GM18873 (cell line): ENCODE measurements around the gene REX1BD.
"Not testable (repeated sequence)": the region's sequence is repeated elsewhere in the genome, so short reads cannot be mapped to it uniquely, and the experiment has no call there.

Experiments used
- ATAC-seq: cut with Tn5 transposase; IDR thresholded peaks from one replicate; pipeline ENCODE4 v1.9.1; 2021; ENCODE audit warnings: mild to moderate bottlenecking, moderate library complexity, moderate number of reproducible peaks; ENCODE audit not compliant: unreplicated experiment, low FRiP score

The REX1BD gene

GRCh38 chr19:18576383-18576782 lies 12.2 kb upstream of the REX1BD start:
- ATAC-seq, result no peak

- no peak for ATAC-seq
These were observed 11.2 kb upstream of the REX1BD start for GRCh38 chr19:18577365-18577914.

- ATAC-seq, result no peak
These were observed 8.3 kb upstream of the REX1BD start for GRCh38 chr19:18580311-18580710.

GRCh38 chr19:18586306-18586705 lies 2.3 kb upstream of the REX1BD start:
- ATAC-seq, result no peak

GRCh38 chr19:18587561-18587960 lies 1.0 kb upstream of the REX1BD start:
- ATAC-seq, result no peak

GRCh38 chr19:18587962-18588610 lies 512 bp upstream of the REX1BD start:
- ATAC-seq, result no peak

- ATAC-seq, result peak; percentile 26
These were observed 1.0 kb downstream of the REX1BD start for GRCh38 chr19:18589380-18590272.

GRCh38 chr19:18590273-18591272 lies 2.0 kb downstream of the REX1BD start:
- no peak for ATAC-seq

- no peak for ATAC-seq
These were observed 3.3 kb downstream of the REX1BD start for GRCh38 chr19:18591735-18592385.

- ATAC-seq, result not testable (repeated sequence)
These were observed 4.1 kb downstream of the REX1BD start for GRCh38 chr19:18592732-18593131.

- ATAC-seq, result no peak
These were observed 4.9 kb downstream of the REX1BD start for GRCh38 chr19:18593367-18594095.

- ATAC-seq, result no peak
These were observed 5.7 kb downstream of the REX1BD start for GRCh38 chr19:18594096-18594823.

GRCh38 chr19:18594824-18595373 lies 6.3 kb downstream of the REX1BD start:
- no peak for ATAC-seq

- no peak for ATAC-seq
These were observed 6.9 kb downstream of the REX1BD start for GRCh38 chr19:18595475-18595874.

- ATAC-seq, result no peak
These were observed 8.2 kb downstream of the REX1BD start for GRCh38 chr19:18596752-18597157.

- no peak for ATAC-seq
These were observed 9.4 kb downstream of the REX1BD start for GRCh38 chr19:18597809-18598660.

- no peak for ATAC-seq
These were observed 10.9 kb downstream of the REX1BD start for GRCh38 chr19:18599485-18599884.
